ENCODE measurements around the gene MAGI2.

MAGI2 gene

GRCh38 chr7:79381921-79382320, 71.5 kb downstream of the MAGI2 start:
- no peak overlapping the region for H3K4me3 ChIP-seq (ENCODE audit: low read depth, low read length)

GRCh38 chr7:79377097-79377496, 76.4 kb downstream of the MAGI2 start:
- H3K4me3 ChIP-seq (ENCODE audit: low read depth, low read length) = no peak overlapping the region

GRCh38 chr7:79376299-79377025, 77.0 kb downstream of the MAGI2 start:
- H3K4me3 ChIP-seq (ENCODE audit: low read depth, low read length) = no peak overlapping the region

- H3K4me3 ChIP-seq (ENCODE audit: low read depth, low read length) = no peak overlapping the region
These were observed 92.3 kb downstream of the MAGI2 start for GRCh38 chr7:79361214-79361613.

- H3K4me3 ChIP-seq (ENCODE audit: low read depth, low read length) = no peak overlapping the region
These were observed 93.6 kb downstream of the MAGI2 start for GRCh38 chr7:79359827-79360226.

- H3K4me3 ChIP-seq (ENCODE audit: low read depth, low read length) = no peak overlapping the region
These were observed 96.4 kb downstream of the MAGI2 start for GRCh38 chr7:79357101-79357500.

- no peak overlapping the region for H3K4me3 ChIP-seq (ENCODE audit: low read depth, low read length)
These were observed 99.6 kb downstream of the MAGI2 start for GRCh38 chr7:79353720-79354468.

- H3K4me3 ChIP-seq (ENCODE audit: low read depth, low read length) = no peak overlapping the region
These were observed 101.1 kb downstream of the MAGI2 start for GRCh38 chr7:79352323-79352722.

GRCh38 chr7:79347351-79347750, 106.1 kb downstream of the MAGI2 start:
- no peak overlapping the region for H3K4me3 ChIP-seq (ENCODE audit: low read depth, low read length)

- H3K4me3 ChIP-seq (ENCODE audit: low read depth, low read length) = no peak overlapping the region
These were observed 111.6 kb downstream of the MAGI2 start for GRCh38 chr7:79341902-79342301.

GRCh38 chr7:79340212-79340611, 113.3 kb downstream of the MAGI2 start:
- H3K4me3 ChIP-seq (ENCODE audit: low read depth, low read length) = no peak overlapping the region

GRCh38 chr7:79339208-79339925, 114.1 kb downstream of the MAGI2 start:
- H3K4me3 ChIP-seq (ENCODE audit: low read depth, low read length) = no peak overlapping the region

- no peak overlapping the region for H3K4me3 ChIP-seq (ENCODE audit: low read depth, low read length)
These were observed 115.8 kb downstream of the MAGI2 start for GRCh38 chr7:79337717-79338116.

GRCh38 chr7:79334841-79335240, 118.6 kb downstream of the MAGI2 start:
- no peak overlapping the region for H3K4me3 ChIP-seq (ENCODE audit: low read depth, low read length)

- no peak overlapping the region for H3K4me3 ChIP-seq (ENCODE audit: low read depth, low read length)
These were observed 119.1 kb downstream of the MAGI2 start for GRCh38 chr7:79334334-79334733.

GRCh38 chr7:79332091-79332490, 121.4 kb downstream of the MAGI2 start:
- no peak overlapping the region for H3K4me3 ChIP-seq (ENCODE audit: low read depth, low read length)

GRCh38 chr7:79329464-79329863, 124.0 kb downstream of the MAGI2 start:
- no peak overlapping the region for H3K4me3 ChIP-seq (ENCODE audit: low read depth, low read length)

- H3K4me3 ChIP-seq (ENCODE audit: low read depth, low read length) = no peak overlapping the region
These were observed 132.6 kb downstream of the MAGI2 start for GRCh38 chr7:79320741-79321473.

GRCh38 chr7:79319369-79319768, 134.1 kb downstream of the MAGI2 start:
- no peak overlapping the region for H3K4me3 ChIP-seq (ENCODE audit: low read depth, low read length)

- H3K4me3 ChIP-seq (ENCODE audit: low read depth, low read length) = no peak overlapping the region
These were observed 135.7 kb downstream of the MAGI2 start for GRCh38 chr7:79317728-79318127.

- H3K4me3 ChIP-seq (ENCODE audit: low read depth, low read length) = no peak overlapping the region
These were observed 141.4 kb downstream of the MAGI2 start for GRCh38 chr7:79312022-79312421.
